Measurements from ENCODE around the gene METTL23. TPM values are rescaled to one million over a fixed set of nuclear protein-coding genes. Genes with fewer than 3 reads are reported as not detected.
A peak's percentile ranks its signal among the peaks of the same experiment; 100 is the strongest.

Gene METTL23
- total RNA-seq, 2 experiments from 2014 or later = 35.4 to 37.8 TPM

GRCh38 chr17:76720211-76720610 lies 6.4 kb upstream of the METTL23 start:
- intact Hi-C loops (cut with DNase I, micrococcal nuclease) = no loop called here
- Histone ChIP-seq H3K27ac (ENCODE audit: low read depth in 1 of 2, low read length in 2 of 2) (no peak overlapping the region), H3K36me3 (ENCODE audit: insufficient read depth, low read length) (peaks cover 91% of the 10 kb centered on the region), H3K4me3 (ENCODE audit: low read length) (no peak overlapping the region), H3K4me1 (ENCODE audit: insufficient read depth, low read length) (peaks cover 47% of the 10 kb centered on the region), H3K27me3 (ENCODE audit: control insufficient read depth in 1 of 2, insufficient read depth in 2 of 2, low read length in 2 of 2) (no peaks in the 10 kb centered on the region), H3K9me3 (ENCODE audit: control insufficient read depth in 1 of 2, insufficient read depth in 1 of 2, low read length in 2 of 2) (no peaks in the 10 kb centered on the region)
- Mint-ChIP-seq H3K27me3 (no peaks in the 10 kb centered on the region), H3K4me3 (no peak overlapping the region), H3K36me3 (ENCODE audit: low read depth) (peaks cover 97% of the 10 kb centered on the region), H3K4me1 (ENCODE audit: low read depth) (peaks cover 38% of the 10 kb centered on the region), H3K9me3 (no peaks in the 10 kb centered on the region), H3K27ac (no peak overlapping the region)
- ChIA-PET CTCF (no interaction called here), POLR2A (no interaction called here)
- TF ChIP-seq, protein P1, sequence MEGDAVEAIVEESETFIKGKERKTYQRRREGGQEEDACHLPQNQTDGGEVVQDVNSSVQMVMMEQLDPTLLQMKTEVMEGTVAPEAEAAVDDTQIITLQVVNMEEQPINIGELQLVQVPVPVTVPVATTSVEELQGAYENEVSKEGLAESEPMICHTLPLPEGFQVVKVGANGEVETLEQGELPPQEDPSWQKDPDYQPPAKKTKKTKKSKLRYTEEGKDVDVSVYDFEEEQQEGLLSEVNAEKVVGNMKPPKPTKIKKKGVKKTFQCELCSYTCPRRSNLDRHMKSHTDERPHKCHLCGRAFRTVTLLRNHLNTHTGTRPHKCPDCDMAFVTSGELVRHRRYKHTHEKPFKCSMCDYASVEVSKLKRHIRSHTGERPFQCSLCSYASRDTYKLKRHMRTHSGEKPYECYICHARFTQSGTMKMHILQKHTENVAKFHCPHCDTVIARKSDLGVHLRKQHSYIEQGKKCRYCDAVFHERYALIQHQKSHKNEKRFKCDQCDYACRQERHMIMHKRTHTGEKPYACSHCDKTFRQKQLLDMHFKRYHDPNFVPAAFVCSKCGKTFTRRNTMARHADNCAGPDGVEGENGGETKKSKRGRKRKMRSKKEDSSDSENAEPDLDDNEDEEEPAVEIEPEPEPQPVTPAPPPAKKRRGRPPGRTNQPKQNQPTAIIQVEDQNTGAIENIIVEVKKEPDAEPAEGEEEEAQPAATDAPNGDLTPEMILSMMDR (IDR thresholded peaks at IDR 0.05) = no peak
- ATAC-seq (ENCODE audit: poor library complexity) (no peak), DNase-seq (no peak)

GRCh38 chr17:76720941-76721340 lies 5.7 kb upstream of the METTL23 start:
- Histone ChIP-seq H3K4me1 (ENCODE audit: insufficient read depth, low read length) (peaks cover 48% of the 10 kb centered on the region), H3K27me3 (ENCODE audit: control insufficient read depth in 1 of 2, insufficient read depth in 2 of 2, low read length in 2 of 2) (no peaks in the 10 kb centered on the region), H3K36me3 (ENCODE audit: insufficient read depth, low read length) (peaks cover 87% of the 10 kb centered on the region), H3K9me3 (ENCODE audit: control insufficient read depth in 1 of 2, insufficient read depth in 1 of 2, low read length in 2 of 2) (no peaks in the 10 kb centered on the region), H3K27ac (ENCODE audit: low read depth in 1 of 2, low read length in 2 of 2) (no peak overlapping the region), H3K4me3 (ENCODE audit: low read length) (no peak overlapping the region)
- peaks cover 37% of the 10 kb centered on the region for H3K4me1 Mint-ChIP-seq (ENCODE audit: low read depth)
- ATAC-seq (ENCODE audit: poor library complexity) = no peak
- peak overlapping the region; percentile 25 for H3K4me3 Mint-ChIP-seq
- intact Hi-C loops (cut with DNase I, micrococcal nuclease) = no loop called here
- TF ChIP-seq, protein P1 (IDR thresholded peaks at IDR 0.05) = no peak
- H3K27ac Mint-ChIP-seq = peak overlapping the region; percentile 44
- no peak for DNase-seq
- peaks cover 96% of the 10 kb centered on the region for H3K36me3 Mint-ChIP-seq (ENCODE audit: low read depth)
- ChIA-PET POLR2A (no interaction called here), CTCF (no interaction called here)
- no peaks in the 10 kb centered on the region for H3K27me3 Mint-ChIP-seq
- H3K9me3 Mint-ChIP-seq = no peaks in the 10 kb centered on the region

DNA sequence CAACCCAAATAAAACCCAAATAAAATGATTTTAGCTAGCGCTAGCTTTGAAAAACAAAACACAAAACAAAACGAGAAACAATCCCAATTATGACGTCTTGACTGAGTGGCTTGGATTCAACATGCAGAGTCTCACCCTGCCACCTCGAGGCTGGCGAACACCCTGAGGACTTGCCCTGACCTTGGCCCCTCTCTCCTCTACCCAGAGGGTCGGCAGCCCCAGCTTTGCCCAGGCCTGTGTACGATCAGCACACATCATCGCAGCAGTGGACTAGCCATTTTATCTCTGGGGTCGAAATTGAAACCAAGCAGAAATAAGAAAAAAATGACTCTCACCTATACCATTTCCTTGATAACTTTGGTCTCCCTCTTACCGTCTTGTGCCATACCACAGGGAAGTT lies 5.2 kb upstream of the METTL23 start:
- peaks cover 82% of the 10 kb centered on the region for H3K36me3 ChIP-seq (ENCODE audit: insufficient read depth, low read length)
- Mint-ChIP-seq H3K4me1 (ENCODE audit: low read depth) (peaks cover 35% of the 10 kb centered on the region), H3K36me3 (ENCODE audit: low read depth) (peaks cover 95% of the 10 kb centered on the region), H3K27me3 (no peaks in the 10 kb centered on the region), H3K9me3 (no peaks in the 10 kb centered on the region), H3K4me3 (peak overlapping the region; percentile 56), H3K27ac (peak overlapping the region; percentile 49)
- H3K4me3 ChIP-seq (ENCODE audit: low read length) = no peak overlapping the region
- ATAC-seq (ENCODE audit: poor library complexity) (no peak), DNase-seq (no peak)
- H3K9me3 ChIP-seq (ENCODE audit: control insufficient read depth in 1 of 2, insufficient read depth in 1 of 2, low read length in 2 of 2) = no peaks in the 10 kb centered on the region
- no peak overlapping the region for H3K27ac ChIP-seq (ENCODE audit: low read depth in 1 of 2, low read length in 2 of 2)
- ChIA-PET CTCF (no interaction called here), POLR2A (no interaction called here)
- H3K27me3 ChIP-seq (ENCODE audit: control insufficient read depth in 1 of 2, insufficient read depth in 2 of 2, low read length in 2 of 2) = no peaks in the 10 kb centered on the region
- intact Hi-C loops (cut with DNase I, micrococcal nuclease) = no loop called here
- peaks cover 47% of the 10 kb centered on the region for H3K4me1 ChIP-seq (ENCODE audit: insufficient read depth, low read length)
- TF ChIP-seq, protein P1 (IDR thresholded peaks at IDR 0.05) = no peak
